HG03280 (cell line): Measurements from ENCODE around the gene WNT8A.

Experiments used
- ATAC-seq: cut with Tn5 transposase; IDR thresholded peaks from one replicate; pipeline ENCODE4 v1.9.1; 2021; ENCODE audit warnings: mild to moderate bottlenecking, moderate library complexity; ENCODE audit not compliant: unreplicated experiment

Gene WNT8A

GRCh38 chr5:138138949-138139780 is 55.3 kb downstream of the WNT8A start, which contains the start of gene NME5:
TSS of gene NME5 (minus strand) at chr5:138139428. CDS start at chr5:138138780, 648 bp downstream.
- peak; percentile 52 for ATAC-seq

GRCh38 chr5:138139781-138140090 is 55.9 kb downstream of the WNT8A start:
- no peak for ATAC-seq

GRCh38 chr5:138140268-138140667 is 56.4 kb downstream of the WNT8A start:
- no peak for ATAC-seq
